NCI-H1105 treated with DMSO at 0.1 percent for 48 hours (cell line): ENCODE measurements around the gene COMMD3.
"Not testable (repeated sequence)": the region's sequence is repeated elsewhere in the genome, so short reads cannot be mapped to it uniquely, and the experiment has no call there.

Experiments used
- DNase-seq: peaks from one replicate; lab custom pipeline; 2025; lab: John Stamatoyannopoulos, UW

Gene COMMD3

DNA sequence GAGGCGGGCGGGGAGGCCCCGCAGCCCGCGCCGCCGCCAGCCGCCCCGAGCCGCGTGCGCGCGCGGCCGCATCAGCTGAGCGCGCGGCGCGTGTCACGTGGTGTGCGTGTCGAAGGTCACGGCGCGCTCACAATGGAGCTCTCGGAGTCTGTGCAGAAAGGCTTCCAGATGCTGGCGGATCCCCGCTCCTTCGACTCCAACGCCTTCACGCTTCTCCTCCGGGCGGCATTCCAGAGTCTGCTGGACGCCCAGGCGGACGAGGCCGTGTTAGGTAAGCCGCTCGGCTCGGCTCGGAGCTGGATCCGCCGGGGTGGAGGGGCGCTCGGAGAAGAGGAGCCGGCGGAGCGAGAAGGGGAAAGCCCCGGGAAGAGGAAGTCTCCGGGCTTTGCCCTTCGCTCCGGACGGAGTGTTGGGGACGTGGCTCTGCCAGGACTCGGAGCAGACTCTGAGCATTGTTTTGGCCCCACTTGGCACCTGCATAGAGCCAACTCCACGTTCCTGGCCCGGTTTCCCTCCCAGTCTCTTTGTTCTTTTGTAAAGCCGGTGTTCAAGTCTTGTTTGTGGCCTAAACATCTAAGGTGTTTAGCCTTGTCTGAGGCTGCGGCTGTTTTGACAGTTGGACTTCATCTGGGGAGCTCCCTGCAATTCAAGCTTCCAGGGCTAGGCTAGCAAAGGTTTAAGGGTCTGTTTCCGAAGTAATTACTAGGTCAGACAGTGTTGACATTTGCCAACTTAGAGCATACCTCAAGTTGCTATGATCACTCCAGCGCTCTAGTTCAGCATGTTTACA is at the start of gene COMMD3:
TSS of gene COMMD3 (plus strand) at position 103 of the 790 bp plus-strand sequence. CDS start at position 133, 30 bp downstream.
- peak; percentile 74 for DNase-seq

- no peak for DNase-seq
These were observed 47.7 kb upstream of the COMMD3 start for GRCh38 chr10:22268503-22268902.

DNA sequence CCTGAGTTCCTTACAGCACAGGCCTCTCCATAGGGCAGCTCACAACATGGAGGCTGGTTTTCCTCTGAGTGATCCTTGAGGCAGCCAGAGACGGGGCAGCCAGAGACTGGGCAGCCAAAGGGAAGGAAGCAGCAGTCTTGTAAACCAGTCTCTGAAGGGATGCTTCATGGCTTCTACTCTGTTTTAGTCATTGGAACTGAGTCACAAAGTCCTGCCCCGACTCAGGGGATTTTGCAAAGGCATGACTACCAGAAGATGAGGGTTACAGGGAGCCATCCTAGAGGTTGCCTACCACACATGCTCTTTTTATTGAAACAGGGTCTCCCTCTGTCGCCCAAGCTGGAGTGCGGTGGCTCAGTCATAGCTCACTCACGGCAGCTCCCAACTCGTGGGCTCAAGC is 44.4 kb upstream of the COMMD3 start:
- no peak for DNase-seq

- DNase-seq: no peak
These were observed 37.8 kb upstream of the COMMD3 start for GRCh38 chr10:22278441-22278782.

- no peak for DNase-seq
These were observed 36.1 kb upstream of the COMMD3 start for GRCh38 chr10:22280078-22280477.

GRCh38 chr10:22285130-22285529 is 31.1 kb upstream of the COMMD3 start:
- DNase-seq: no peak

GRCh38 chr10:22293747-22294404 is 22.3 kb upstream of the COMMD3 start:
- DNase-seq: no peak

DNA sequence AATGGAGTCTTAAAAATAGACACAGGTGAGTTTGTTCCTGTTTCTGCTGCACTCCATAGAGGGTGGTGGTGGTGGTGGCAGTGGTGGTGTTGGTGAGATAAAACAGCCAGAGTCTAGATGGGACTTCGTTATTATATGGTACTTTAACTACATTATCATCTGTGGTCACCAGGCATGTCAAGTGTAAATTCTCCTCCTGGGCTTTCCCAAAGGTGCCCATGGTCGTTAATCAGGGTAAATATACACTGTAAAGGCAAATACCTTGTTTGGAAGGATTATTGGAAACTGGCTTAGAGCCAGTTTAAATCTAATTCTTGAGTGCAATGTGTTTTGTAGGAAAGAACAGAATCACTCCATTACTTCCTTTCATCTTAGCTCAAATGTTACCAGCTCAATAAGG is 21.5 kb upstream of the COMMD3 start:
- peak; percentile 68 for DNase-seq

DNA sequence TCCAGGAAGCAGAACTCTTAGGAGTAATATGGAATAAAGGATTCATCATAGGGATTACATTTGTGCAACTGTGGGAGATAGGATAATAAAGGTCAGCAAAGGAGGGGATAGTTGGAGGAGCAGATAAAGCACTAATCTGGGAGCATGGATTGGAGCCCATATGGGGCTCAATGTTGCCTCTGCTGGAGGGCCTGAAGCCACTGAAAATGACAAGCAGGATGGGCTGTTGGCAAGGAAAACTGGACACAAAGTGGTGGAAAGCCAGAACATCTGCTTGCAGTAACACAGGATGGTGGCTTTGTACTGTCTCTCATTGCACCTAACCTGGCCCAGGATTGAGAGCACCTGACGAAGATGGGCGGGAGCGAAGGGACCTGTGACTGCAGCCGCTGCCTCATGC is 15.0 kb upstream of the COMMD3 start:
- DNase-seq: no peak

DNA sequence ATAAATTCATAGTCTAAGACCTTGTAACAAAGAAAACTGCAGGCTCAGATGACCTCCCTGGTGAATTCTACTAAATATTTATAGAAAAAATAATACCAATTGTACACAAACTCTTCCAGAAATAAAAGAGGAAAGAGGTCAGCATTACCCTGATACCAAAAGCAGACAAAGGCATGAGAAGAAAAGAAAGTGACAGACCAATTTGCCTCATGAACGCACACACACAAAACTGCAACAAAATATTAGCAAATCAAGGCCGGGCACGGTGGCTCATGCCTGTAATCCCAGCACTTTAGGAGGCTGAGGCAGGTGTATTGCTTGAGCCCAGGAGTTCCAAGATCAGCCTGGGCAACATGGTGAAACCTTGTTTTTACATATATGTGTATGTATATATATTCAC is 12.7 kb upstream of the COMMD3 start:
- no peak for DNase-seq

- DNase-seq: no peak
These were observed 10.5 kb upstream of the COMMD3 start for GRCh38 chr10:22305721-22306120.

GRCh38 chr10:22308390-22308789 is 7.8 kb upstream of the COMMD3 start:
- no peak for DNase-seq

DNA sequence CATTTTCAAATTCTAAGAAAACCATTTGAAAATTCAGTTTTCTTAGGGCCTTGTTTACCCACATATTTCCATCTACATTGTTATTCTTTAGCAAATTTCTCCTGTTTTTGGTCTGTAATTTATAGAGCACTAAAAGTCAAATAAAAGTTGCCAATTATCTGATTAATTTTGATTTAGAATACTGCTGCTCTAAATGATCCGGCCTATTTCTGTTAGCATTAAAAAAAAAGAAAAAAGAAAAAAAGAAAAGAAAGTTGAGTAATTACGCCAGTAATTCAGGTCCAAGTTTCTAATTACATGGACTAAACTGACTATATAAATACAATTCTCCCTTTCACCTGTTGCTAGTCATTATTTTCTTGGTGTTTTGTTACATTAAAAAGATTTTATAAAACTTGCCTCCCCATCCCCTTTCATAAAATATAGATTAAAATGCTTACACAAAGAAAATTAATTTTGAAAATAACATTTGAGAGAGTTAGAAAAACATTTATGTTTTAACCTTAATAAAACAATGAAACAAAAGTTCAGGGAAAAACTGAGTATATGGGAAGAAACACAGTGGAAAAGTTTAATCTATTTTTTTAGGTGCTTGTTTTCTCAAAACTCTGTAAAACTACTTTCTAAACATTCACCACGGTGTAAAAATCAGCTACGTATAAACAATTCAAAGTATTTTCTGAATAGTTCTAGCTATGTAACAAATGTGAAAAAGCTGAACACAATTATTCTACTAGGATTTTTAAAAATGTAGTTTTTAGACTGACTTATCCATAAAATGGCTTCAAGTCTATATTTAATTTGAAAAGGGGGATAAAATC is 6.8 kb upstream of the COMMD3 start:
- no peak for DNase-seq

- DNase-seq: not testable (repeated sequence)
These were observed 6.2 kb upstream of the COMMD3 start for GRCh38 chr10:22310012-22310411.

DNA sequence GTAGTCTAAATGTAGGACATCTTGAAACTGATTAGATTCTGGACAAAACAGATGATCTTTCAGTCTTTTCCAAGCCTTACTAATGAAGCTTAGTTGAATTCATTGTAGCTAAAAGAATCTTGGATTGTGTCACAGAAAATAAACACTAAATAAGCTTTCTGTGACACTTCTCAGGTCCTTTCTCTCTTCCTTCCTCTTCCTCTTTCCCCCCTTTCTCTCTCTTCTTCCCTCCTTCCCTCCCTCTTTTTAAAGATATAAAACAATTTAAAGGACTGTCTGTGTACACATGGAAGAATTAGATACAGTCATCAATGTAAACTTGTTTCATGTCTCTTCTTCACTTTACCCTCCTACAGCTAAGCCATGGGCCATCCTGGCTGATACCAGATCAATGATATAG is 5.3 kb upstream of the COMMD3 start:
- DNase-seq: no peak

DNA sequence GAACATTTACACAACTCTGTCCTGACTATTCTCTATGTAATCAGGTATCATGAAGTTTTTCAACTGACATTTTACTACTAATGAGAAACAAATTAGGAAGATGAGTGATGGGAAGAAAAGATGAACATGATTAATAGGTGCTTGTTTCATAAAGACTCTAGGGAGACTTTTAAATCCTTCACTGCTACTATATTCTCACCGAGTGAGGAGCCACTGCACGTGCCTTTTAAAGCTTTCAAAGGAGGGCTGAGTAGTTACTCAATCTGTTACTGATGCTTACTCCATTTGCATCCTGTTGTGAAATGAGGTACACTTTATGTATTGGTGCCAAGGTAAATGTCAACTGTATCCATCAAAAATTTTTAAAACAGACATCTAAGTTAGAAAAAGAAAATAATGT is 1.3 kb upstream of the COMMD3 start:
- DNase-seq: no peak

DNA sequence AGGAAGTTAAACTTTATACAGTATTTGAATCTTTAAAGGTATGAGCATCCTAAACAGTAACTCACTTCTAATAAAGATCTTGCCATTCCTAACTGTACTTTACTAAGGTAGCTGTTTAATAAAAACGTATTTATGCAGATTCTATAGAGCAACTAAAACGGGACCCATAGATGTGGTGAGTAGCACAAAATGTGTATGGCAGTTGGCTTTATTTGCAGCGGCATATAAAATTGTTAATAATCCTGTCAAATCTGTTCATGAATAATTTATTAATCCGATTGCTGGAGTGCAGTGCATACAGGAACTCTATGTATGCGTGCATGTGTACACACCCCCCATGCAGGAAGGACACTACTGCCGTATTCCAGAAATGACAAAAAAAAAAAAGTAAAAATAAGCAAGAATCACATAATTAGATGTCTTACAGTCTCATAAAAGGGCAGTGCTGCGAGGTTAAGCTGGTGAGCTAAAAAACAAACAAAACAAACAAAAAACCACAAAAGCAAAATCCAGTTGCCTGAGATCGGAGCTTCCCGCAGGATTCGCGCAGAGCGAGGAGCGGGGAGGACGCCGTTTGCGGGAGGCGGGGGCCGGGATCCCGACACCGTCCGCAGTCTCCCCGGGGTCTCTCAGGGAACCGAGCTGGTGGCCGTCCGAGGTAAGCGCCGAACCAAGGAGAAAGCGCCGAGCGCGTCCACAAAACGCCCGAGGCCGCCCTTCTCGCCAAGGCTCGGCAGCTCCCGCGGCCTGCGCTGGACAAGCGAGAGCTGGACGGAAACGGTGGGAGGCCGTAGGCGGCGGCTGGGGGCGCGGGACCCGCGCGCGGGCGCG is 518 bp upstream of the COMMD3 start:
- DNase-seq: peak; percentile 46

DNA sequence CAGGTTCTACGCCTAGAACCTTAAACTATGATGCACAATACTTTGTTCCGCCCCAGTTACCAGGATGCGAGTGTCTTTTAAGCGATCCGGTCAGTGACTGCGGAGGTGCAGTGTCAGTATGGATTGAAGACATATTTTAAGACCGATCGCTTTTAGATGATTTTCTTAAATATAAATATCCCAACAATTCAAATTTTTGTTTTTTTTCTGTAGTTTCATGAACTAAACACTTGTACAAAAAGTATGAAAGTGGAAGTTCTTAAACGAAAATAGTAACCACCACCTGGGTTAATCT is 835 bp downstream of the COMMD3 start:
- DNase-seq: no peak

DNA sequence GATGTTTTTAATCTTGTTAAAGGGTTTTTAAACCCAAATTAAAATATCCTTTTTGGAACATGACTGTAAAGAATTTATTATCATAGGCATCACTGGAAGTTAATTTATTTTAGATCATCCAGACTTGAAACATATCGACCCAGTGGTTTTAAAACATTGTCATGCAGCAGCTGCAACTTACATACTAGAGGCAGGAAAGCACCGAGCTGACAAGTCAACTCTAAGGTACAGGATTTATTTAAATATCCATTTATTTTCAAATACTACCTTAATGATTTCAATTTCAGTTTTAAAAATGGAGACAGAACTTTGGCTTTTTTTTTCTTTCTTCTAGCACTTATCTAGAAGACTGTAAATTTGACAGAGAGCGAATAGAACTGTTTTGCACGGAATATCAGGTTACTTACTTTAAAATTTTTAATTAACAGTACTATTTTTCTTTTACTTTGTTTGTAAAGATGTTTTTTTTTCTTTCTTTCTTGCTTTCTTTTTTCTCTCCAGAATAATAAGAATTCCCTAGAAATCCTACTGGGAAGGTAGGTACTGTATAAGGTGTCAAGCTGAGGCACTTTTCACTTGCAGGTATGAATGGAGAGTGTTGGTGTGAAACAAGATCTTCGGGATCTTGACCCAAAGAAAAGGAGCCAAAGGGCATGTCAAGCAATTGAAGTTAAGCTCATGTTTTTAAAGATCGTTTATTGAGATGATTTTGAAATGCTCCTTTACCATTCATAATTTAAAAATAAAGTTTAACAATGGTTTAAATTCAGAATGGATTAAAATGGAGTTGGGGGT is 1.8 kb downstream of the COMMD3 start:
- no peak for DNase-seq

GRCh38 chr10:22318772-22319171 is 2.6 kb downstream of the COMMD3 start:
- DNase-seq: no peak

DNA sequence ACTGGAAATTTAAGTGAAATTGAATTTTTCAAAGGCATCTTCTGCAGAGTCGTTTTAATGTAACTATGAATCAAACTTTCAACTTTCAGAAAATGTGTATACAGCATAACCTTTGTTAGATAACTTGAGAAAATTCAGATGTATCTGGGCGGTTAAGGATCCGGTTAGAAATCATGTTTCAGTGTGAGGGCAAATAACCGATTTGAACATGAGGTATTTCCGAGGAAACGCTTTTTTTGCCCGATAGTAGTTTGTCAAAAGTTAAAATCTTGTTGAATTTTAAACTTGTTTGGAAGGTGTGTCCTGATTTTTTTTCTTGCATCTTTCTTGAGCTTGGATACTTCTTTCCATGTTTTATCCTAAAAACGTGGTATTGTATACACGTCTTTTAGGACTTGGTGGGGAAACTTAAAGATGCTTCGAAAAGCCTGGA is 3.4 kb downstream of the COMMD3 start:
- no peak for DNase-seq
